ENCODE results near the gene CALD1.

DNA sequence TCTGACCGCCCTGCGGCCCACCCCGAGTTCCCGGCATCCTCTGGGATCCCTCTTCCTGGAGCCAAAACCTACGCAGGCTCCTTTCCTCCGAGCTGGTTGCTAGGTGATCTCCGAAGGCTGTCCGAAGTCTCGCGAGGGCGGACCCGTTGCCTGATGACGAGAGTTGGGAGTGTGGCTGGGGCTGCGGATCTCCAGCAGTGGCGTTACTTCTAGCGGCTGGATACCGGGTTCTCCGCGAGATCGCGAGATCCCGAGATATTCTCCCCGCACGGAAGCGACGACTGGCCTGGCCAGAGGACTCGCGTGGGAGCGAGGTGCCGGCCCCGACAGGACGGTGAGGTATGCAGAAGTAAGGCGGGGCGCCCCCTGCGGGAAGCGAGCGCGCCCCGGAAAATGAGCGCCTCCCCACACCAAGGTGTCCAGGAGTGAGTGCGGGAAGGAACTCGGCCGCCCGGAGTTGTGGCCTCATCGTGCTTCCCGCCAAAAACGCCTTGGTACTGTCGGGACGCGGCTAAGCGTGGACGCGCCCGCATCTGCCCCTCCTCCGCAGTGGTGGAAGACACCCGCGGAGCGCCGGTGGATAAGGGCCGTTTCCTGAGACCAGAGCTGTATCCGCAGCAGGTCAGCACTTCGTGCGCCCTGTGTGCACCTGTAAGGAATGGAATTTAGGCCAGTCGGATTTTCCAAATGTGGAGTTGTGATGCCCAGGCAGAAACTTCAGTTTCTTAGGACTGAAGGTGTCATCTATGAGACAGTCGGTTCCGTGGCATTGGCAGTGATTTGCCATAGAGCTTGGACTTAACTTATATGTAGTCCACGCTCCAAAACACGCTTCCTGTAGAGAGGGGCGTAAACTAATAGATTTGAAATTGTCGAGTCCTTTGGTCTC is 207.2 kb downstream of the CALD1 start, which contains the start of gene AGBL3:
- TF ChIP-seq KDM1A (IDR thresholded peaks at IDR 0.05; ENCODE audit: low read depth), result no peak
- TF ChIP-seq, protein P1, sequence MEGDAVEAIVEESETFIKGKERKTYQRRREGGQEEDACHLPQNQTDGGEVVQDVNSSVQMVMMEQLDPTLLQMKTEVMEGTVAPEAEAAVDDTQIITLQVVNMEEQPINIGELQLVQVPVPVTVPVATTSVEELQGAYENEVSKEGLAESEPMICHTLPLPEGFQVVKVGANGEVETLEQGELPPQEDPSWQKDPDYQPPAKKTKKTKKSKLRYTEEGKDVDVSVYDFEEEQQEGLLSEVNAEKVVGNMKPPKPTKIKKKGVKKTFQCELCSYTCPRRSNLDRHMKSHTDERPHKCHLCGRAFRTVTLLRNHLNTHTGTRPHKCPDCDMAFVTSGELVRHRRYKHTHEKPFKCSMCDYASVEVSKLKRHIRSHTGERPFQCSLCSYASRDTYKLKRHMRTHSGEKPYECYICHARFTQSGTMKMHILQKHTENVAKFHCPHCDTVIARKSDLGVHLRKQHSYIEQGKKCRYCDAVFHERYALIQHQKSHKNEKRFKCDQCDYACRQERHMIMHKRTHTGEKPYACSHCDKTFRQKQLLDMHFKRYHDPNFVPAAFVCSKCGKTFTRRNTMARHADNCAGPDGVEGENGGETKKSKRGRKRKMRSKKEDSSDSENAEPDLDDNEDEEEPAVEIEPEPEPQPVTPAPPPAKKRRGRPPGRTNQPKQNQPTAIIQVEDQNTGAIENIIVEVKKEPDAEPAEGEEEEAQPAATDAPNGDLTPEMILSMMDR (IDR thresholded peaks at IDR 0.05), result peak; percentile 77

All from A549 (cell line).